ENCODE measurements around the gene NFAT5. TPM values are rescaled to one million over a fixed set of nuclear protein-coding genes. Genes with fewer than 3 reads are reported as not detected.
"Not testable (repeated sequence)": the region's sequence is repeated elsewhere in the genome, so short reads cannot be mapped to it uniquely, and the experiment has no call there.

Gene NFAT5
- polyA plus RNA-seq, 1 donor: 26.8 TPM

DNA sequence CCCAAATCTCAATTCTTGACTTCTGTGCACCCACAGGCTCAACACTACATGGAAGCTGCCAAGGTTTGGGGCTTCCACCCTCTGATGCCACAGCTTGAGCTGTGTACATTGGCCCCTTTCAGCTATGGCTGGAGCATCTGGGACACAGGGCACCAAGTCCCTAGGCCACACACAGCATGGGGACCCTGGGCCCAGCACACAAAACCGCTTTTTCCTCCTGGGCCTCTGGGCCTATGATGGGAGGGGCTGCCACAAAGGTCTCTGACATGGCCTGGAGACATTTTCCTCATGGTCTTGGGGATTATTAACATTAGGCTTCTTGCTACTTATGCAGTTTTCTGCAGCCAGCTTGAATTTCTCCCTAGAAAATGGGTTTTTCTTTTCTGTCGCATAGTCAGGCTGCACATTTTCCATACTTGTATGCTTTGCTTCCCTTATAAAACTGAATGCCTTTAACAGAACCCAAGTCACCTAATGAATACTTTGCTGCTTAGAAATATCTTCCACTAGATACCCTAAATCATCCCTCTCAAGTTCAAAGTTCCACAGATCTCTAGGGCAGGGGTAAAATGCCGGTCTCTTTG, 70.9 kb downstream of the NFAT5 start:
- not testable (repeated sequence) for DNase-seq; H3K9me3 ChIP-seq (ENCODE audit: control insufficient read depth, low read depth, low read length); H3K27ac ChIP-seq (ENCODE audit: low read length); H3K4me3 ChIP-seq (ENCODE audit: low read length); H3K4me1 ChIP-seq (ENCODE audit: control insufficient read depth, insufficient read depth, low read length); H3K27me3 ChIP-seq (ENCODE audit: control insufficient read depth, insufficient read depth, low read length)
- H3K36me3 ChIP-seq (ENCODE audit: control insufficient read depth, insufficient read depth, low read length): peaks cover 24% of the 10 kb centered on the region
- 100% methylated on average over 1 of the region's 3 CpGs for WGBS (ENCODE audit: insufficient coverage, low lambda C conversion rate)

DNA sequence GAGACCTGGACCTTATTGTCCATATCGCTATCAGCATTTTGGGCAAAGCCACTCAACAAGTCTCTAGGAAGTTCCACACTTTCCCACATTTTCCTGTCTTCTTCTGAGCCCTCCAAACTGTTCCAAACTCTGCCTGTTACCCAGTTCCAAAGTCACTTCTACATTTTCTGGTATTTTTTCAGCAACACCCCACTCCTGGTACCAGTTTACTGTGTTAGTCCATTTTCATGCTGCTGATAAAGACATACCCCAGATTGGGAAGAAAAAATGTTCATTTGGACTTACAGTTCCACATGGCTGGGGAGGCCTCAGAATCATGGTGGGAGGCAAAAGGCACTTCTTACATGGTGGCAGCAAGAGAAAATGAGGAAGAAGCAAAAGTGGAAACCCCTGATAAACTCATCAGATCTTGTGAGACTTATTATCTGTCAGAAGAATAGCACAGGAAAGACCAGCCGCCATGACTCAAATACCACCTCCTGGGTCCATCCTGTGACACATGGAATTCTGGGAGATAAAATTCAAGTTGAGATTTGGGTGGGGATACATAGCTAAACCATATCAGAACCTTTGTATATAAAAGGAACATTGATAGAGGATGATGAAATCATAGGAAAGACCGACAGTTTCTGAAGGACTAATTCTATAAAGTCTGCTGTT, 71.6 kb downstream of the NFAT5 start:
- DNase-seq; H3K9me3 ChIP-seq (ENCODE audit: control insufficient read depth, low read depth, low read length); H3K4me1 ChIP-seq (ENCODE audit: control insufficient read depth, insufficient read depth, low read length); H3K27ac ChIP-seq (ENCODE audit: low read length); H3K27me3 ChIP-seq (ENCODE audit: control insufficient read depth, insufficient read depth, low read length); H3K4me3 ChIP-seq (ENCODE audit: low read length): not testable (repeated sequence)
- WGBS (ENCODE audit: insufficient coverage, low lambda C conversion rate): 100% methylated on average over 1 of the region's 3 CpGs
- H3K36me3 ChIP-seq (ENCODE audit: control insufficient read depth, insufficient read depth, low read length): peaks cover 24% of the 10 kb centered on the region

DNA sequence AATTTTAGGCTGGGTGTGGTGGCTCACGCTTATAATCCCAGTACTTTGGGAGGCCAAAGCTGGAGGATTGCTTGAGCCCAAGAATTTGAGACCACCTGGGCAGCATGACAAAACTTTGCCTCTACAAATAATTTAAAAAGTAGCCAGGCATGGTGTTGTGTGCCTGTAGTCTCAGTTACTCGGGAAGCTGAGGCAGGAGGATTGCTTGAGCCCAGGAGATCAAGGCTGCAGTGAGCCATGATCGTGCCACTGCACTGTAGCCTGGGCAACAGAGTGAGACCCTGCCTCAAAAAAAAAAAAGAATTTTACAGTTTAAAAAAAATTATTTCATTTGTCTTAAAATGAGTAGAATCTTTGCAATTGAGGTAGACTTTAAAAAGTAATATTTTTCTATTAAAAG, 78.2 kb downstream of the NFAT5 start:
- not testable (repeated sequence) for H3K9me3 ChIP-seq (ENCODE audit: control insufficient read depth, low read depth, low read length); H3K4me3 ChIP-seq (ENCODE audit: low read length); DNase-seq; H3K4me1 ChIP-seq (ENCODE audit: control insufficient read depth, insufficient read depth, low read length); H3K27ac ChIP-seq (ENCODE audit: low read length); H3K27me3 ChIP-seq (ENCODE audit: control insufficient read depth, insufficient read depth, low read length)
- no CpG with 5 or more reads among the region's 3 CpGs for WGBS (ENCODE audit: insufficient coverage, low lambda C conversion rate)
- peaks cover 10% of the 10 kb centered on the region for H3K36me3 ChIP-seq (ENCODE audit: control insufficient read depth, insufficient read depth, low read length)

DNA sequence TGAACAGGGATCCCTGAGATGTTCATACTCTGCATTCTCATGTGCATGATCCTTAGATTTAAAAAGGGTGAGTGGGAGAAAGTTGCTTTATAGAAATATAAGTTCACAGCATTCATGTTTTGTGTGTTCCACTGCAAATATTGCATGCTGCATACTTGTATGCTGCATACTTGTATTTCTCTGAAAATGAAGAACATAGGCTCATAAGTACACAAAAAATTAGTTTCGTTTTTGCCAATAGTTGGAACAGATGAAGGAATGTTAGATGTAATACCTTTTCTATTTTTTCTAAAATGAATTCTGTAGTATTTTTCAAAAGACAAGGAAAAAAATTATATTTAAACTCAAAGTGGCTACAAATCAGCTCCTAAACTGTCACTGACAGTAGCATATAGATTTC, 79.0 kb downstream of the NFAT5 start:
- Histone ChIP-seq H3K9me3 (ENCODE audit: control insufficient read depth, low read depth, low read length) (no peaks in the 10 kb centered on the region), H3K4me1 (ENCODE audit: control insufficient read depth, insufficient read depth, low read length) (no peaks in the 10 kb centered on the region), H3K27ac (ENCODE audit: low read length) (no peak overlapping the region), H3K27me3 (ENCODE audit: control insufficient read depth, insufficient read depth, low read length) (no peaks in the 10 kb centered on the region), H3K36me3 (ENCODE audit: control insufficient read depth, insufficient read depth, low read length) (peaks cover 10% of the 10 kb centered on the region), H3K4me3 (ENCODE audit: low read length) (no peak overlapping the region)
- 92% methylated on average over 1 of the region's 1 CpG for WGBS (ENCODE audit: insufficient coverage, low lambda C conversion rate)
- no peak for DNase-seq

DNA sequence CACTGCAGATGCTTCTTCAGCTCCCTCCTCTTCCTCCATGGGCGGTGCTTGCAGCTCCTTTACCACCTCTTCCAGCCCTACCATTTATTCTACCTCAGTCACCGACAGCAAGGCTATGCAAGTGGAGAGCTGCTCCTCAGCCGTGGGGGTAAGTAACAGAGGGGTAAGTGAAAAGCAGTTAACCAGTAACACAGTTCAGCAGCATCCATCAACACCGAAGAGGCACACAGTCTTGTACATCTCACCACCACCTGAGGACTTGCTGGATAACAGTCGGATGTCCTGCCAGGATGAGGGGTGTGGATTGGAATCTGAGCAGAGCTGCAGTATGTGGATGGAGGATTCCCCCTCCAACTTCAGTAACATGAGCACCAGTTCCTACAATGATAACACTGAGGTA, 81.3 kb downstream of the NFAT5 start:
- H3K36me3 ChIP-seq (ENCODE audit: control insufficient read depth, insufficient read depth, low read length): peaks cover 18% of the 10 kb centered on the region
- no peaks in the 10 kb centered on the region for H3K27me3 ChIP-seq (ENCODE audit: control insufficient read depth, insufficient read depth, low read length)
- H3K27ac ChIP-seq (ENCODE audit: low read length): no peak overlapping the region
- WGBS (ENCODE audit: insufficient coverage, low lambda C conversion rate): no CpG with 5 or more reads among the region's 5 CpGs
- H3K9me3 ChIP-seq (ENCODE audit: control insufficient read depth, low read depth, low read length): no peaks in the 10 kb centered on the region
- DNase-seq: no peak
- no peaks in the 10 kb centered on the region for H3K4me1 ChIP-seq (ENCODE audit: control insufficient read depth, insufficient read depth, low read length)
- H3K4me3 ChIP-seq (ENCODE audit: low read length): no peak overlapping the region

DNA sequence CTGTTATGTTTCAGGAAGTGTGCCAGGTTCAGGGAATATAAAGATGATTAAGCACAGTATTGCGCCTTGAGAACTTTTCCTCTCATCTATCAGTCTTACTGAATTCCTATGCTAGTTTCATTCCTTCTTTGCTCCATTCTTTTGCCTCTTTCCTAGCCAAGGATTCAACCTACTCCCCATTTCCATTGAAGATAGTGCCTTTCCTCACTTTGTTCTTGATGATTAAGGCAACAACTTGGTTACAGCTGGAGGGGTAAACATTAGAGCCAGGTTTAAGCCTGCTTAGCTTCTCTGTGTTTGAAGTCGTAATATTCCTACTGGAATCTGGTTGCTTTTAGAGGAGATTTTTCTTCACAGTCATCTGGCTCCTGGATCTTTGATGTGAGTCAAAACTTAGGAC, 85.5 kb downstream of the NFAT5 start:
- H3K4me3 ChIP-seq (ENCODE audit: low read length): no peak overlapping the region
- H3K27ac ChIP-seq (ENCODE audit: low read length): no peak overlapping the region
- peaks cover 43% of the 10 kb centered on the region for H3K36me3 ChIP-seq (ENCODE audit: control insufficient read depth, insufficient read depth, low read length)
- no peak for DNase-seq
- H3K4me1 ChIP-seq (ENCODE audit: control insufficient read depth, insufficient read depth, low read length): no peaks in the 10 kb centered on the region
- no peaks in the 10 kb centered on the region for H3K9me3 ChIP-seq (ENCODE audit: control insufficient read depth, low read depth, low read length)
- WGBS (ENCODE audit: insufficient coverage, low lambda C conversion rate): 100% methylated on average over 1 of the region's 2 CpGs
- H3K27me3 ChIP-seq (ENCODE audit: control insufficient read depth, insufficient read depth, low read length): no peaks in the 10 kb centered on the region

DNA sequence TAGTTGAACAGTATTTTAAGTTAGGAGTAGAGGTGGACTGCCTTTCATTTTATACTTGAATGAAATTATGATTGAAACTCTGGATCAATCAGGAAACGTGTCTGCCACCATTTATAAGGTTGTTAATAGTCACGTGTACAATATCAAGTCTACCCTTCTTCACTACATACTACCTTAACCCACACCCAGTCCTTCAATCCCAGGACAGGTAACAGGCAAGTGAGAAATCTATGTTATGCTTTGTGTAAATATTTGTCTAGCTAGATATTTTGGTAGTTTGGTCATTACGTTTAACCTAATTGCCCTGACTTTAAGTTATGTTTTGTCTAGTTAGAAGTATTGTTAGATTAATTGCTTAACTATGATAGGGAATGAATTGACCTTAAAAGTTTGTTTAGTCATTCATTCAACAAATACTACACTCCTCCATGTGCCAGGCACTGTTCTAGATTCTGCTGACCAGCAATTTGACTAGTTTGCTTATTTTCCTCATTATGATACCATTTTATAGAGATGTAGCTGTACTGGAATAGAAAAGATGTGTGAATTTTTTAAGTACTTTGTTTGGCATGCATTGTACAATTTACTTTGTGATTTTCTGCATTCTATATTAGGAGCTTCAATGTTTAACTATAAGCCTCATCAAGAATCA, 88.6 kb downstream of the NFAT5 start:
- H3K36me3 ChIP-seq (ENCODE audit: control insufficient read depth, insufficient read depth, low read length): peaks cover 42% of the 10 kb centered on the region
- 60% methylated on average over 1 of the region's 3 CpGs for WGBS (ENCODE audit: insufficient coverage, low lambda C conversion rate)
- DNase-seq: no peak

DNA sequence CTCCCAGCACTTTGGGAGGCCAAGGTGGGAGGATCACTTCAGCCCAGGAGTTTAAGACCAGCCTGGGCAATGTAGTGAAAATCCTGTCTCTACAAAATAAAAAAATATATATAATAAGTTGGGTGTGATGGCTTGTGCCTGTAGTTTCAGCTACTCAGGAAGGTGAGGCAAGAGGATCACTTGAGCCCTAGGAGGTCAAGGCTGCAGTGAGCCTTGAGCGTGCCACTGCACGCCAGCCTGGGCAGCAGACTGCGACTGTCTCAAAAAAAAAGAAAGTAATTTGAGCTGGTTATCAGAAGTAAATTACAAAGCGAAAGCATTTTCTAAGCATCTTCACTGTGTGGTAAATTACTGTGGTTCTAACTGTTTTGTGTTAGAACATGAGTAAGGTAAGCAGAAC, 94.4 kb downstream of the NFAT5 start:
- Histone ChIP-seq H3K36me3 (ENCODE audit: control insufficient read depth, insufficient read depth, low read length) (peaks cover 45% of the 10 kb centered on the region), H3K27ac (ENCODE audit: low read length) (no peak overlapping the region), H3K4me3 (ENCODE audit: low read length) (no peak overlapping the region), H3K4me1 (ENCODE audit: control insufficient read depth, insufficient read depth, low read length) (no peaks in the 10 kb centered on the region), H3K27me3 (ENCODE audit: control insufficient read depth, insufficient read depth, low read length) (no peaks in the 10 kb centered on the region), H3K9me3 (ENCODE audit: control insufficient read depth, low read depth, low read length) (no peaks in the 10 kb centered on the region)
- 100% methylated on average over 1 of the region's 4 CpGs for WGBS (ENCODE audit: insufficient coverage, low lambda C conversion rate)
- no peak for DNase-seq

More for the DNA sequence above, 88.6 kb downstream of the NFAT5 start:
- Histone ChIP-seq H3K27me3 (ENCODE audit: control insufficient read depth, insufficient read depth, low read length) (no peaks in the 10 kb centered on the region), H3K4me3 (ENCODE audit: low read length) (no peak overlapping the region), H3K4me1 (ENCODE audit: control insufficient read depth, insufficient read depth, low read length) (no peaks in the 10 kb centered on the region), H3K27ac (ENCODE audit: low read length) (no peak overlapping the region), H3K9me3 (ENCODE audit: control insufficient read depth, low read depth, low read length) (no peaks in the 10 kb centered on the region)

DNA sequence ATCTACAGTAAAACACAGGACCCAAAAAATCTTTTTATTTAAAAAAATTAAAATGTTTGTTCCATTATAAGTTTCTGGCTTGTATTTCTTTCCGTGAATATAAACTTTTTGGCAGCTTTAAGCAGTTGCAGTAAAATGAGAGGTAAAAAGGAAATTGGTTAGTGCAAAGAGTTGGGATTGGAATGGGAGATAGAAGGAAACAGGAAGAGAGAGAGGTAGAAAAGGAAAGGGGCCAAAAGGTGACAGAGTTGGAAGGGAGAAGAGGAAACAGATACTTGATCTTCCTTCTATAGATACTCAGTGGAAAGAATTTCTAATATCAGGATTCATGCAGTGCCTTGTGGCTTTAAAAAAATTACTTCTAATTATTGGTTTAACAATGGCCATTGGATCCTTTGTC, 97.1 kb downstream of the NFAT5 start:
- DNase-seq: no peak
- H3K4me1 ChIP-seq (ENCODE audit: control insufficient read depth, insufficient read depth, low read length): no peaks in the 10 kb centered on the region
- no peaks in the 10 kb centered on the region for H3K27me3 ChIP-seq (ENCODE audit: control insufficient read depth, insufficient read depth, low read length)
- H3K27ac ChIP-seq (ENCODE audit: low read length): no peak overlapping the region
- H3K4me3 ChIP-seq (ENCODE audit: low read length): no peak overlapping the region
- peaks cover 34% of the 10 kb centered on the region for H3K36me3 ChIP-seq (ENCODE audit: control insufficient read depth, insufficient read depth, low read length)
- WGBS (ENCODE audit: insufficient coverage, low lambda C conversion rate): 91% methylated on average over 1 of the region's 1 CpG
- no peaks in the 10 kb centered on the region for H3K9me3 ChIP-seq (ENCODE audit: control insufficient read depth, low read depth, low read length)

DNA sequence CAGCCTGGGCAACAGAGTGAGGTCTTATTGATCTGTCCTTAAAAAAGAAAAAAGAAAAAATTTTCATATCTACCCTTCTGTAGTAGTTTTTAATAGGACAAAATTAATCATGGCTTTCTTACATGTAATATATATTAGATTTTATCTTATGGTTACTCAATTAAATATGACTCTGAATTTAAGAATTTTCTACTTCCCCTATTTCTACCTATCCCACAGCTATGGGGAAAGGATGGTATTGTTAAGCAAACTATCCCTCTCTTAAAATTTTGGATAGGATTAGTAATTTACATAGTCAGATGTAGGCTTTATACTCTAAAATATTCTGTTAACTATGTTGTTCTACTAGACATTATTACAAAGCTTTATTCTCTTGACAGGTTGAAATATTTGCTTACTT, 98.1 kb downstream of the NFAT5 start:
- no peak for DNase-seq
- no peaks in the 10 kb centered on the region for H3K4me1 ChIP-seq (ENCODE audit: control insufficient read depth, insufficient read depth, low read length)
- H3K9me3 ChIP-seq (ENCODE audit: control insufficient read depth, low read depth, low read length): no peaks in the 10 kb centered on the region
- no peak overlapping the region for H3K4me3 ChIP-seq (ENCODE audit: low read length)
- no peak overlapping the region for H3K27ac ChIP-seq (ENCODE audit: low read length)
- H3K27me3 ChIP-seq (ENCODE audit: control insufficient read depth, insufficient read depth, low read length): no peaks in the 10 kb centered on the region
- peaks cover 31% of the 10 kb centered on the region for H3K36me3 ChIP-seq (ENCODE audit: control insufficient read depth, insufficient read depth, low read length)

DNA sequence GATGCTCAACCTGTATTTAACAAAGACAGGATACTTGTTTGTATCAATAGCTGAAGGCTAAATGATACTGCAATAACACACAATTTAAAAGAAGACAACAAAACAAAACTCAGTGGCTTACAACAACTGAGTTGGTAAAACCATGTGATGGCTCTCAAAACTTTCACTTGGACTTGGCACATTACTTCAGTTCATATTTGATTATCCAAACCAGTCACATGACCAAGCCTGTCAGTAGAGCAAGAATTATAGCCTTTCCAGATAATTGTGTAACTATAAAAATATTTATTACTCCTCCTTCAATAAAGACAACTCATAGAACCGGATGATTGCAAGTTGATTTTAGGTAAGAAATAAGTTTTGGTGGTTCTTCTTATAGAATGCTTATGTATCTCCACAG, 103.8 kb downstream of the NFAT5 start:
- Histone ChIP-seq H3K36me3 (ENCODE audit: control insufficient read depth, insufficient read depth, low read length) (peaks cover 13% of the 10 kb centered on the region), H3K27ac (ENCODE audit: low read length) (peak overlapping the region; percentile 63), H3K27me3 (ENCODE audit: control insufficient read depth, insufficient read depth, low read length) (no peaks in the 10 kb centered on the region), H3K4me3 (ENCODE audit: low read length) (no peak overlapping the region), H3K4me1 (ENCODE audit: control insufficient read depth, insufficient read depth, low read length) (peaks cover 29% of the 10 kb centered on the region), H3K9me3 (ENCODE audit: control insufficient read depth, low read depth, low read length) (no peaks in the 10 kb centered on the region)
- WGBS (ENCODE audit: insufficient coverage, low lambda C conversion rate): no CpG with 5 or more reads among the region's 1 CpG
- DNase-seq: peak; percentile 60 to 83

All from large intestine (tissue), 3 donors.